Heart left ventricle (tissue), 13 donors: Measurements from ENCODE around the gene PGBD5.

Experiments
- POLR2A ChIP-seq, 2 donors: fragments of 450-650 bp; IDR thresholded peaks; one replicate each; pipeline ENCODE4 v1.6.1; 2017; ENCODE audit warnings: antibody characterized with exemption in 2 of 2, mild to moderate bottlenecking in 2 of 2, moderate library complexity in 2 of 2
- TF ChIP-seq, protein P1 (sequence below), 12 donors: fragments of 200-600 bp; sonication (generic) in 4 of 12; IDR thresholded peaks; one replicate each; pipeline versions ENCODE4 v1.5.0 to v1.8.0; 2018 to 2022; ENCODE audit warnings: antibody characterized with exemption in 12 of 12, mild to moderate bottlenecking in 5 of 12
- donor health status: ischemic (EF 13 %, LVEDD 7.1; RV severe dilation, severe dysfunction).
- donor health status: DM: no; HTN: yes; CAD: no.
- donor health status: DM: no; HTN: no; CAD: no.
- donor health status: ischemic (EF 25% LVEDD 6.9; RV normal size, moderate dysfunction).
- donor health status: ischemic (EF 25% LVEDD 5.7; RV mildly dilated, moderate dysfunction).
- donor health status: ischemic (EF 35%, LVEDD 5.7; RV mildly dilated, moderate dysfunction).
- donor health status: nonischemic (EF 11% LVEDD 7.7; RV severe dilation, severe dysfunction).
- donor health status: DM: yes; HTN: yes; CAD: no.
- donor health status: PGD.
- donor health status: ischemic (EF 29% LVEDD 5.4; RV normal size, mild dysfunction).
- donor health status: nonischemic (EF 23%, LVEDD 6.1; RV moderate dilation, normal function).

- TF ChIP-seq POLR2A (IDR thresholded peaks at IDR 0.05), result no peak
- TF ChIP-seq, protein P1, sequence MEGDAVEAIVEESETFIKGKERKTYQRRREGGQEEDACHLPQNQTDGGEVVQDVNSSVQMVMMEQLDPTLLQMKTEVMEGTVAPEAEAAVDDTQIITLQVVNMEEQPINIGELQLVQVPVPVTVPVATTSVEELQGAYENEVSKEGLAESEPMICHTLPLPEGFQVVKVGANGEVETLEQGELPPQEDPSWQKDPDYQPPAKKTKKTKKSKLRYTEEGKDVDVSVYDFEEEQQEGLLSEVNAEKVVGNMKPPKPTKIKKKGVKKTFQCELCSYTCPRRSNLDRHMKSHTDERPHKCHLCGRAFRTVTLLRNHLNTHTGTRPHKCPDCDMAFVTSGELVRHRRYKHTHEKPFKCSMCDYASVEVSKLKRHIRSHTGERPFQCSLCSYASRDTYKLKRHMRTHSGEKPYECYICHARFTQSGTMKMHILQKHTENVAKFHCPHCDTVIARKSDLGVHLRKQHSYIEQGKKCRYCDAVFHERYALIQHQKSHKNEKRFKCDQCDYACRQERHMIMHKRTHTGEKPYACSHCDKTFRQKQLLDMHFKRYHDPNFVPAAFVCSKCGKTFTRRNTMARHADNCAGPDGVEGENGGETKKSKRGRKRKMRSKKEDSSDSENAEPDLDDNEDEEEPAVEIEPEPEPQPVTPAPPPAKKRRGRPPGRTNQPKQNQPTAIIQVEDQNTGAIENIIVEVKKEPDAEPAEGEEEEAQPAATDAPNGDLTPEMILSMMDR (IDR thresholded peaks at IDR 0.05), result no peak
These were observed 105.3 kb downstream of the PGBD5 start for GRCh38 chr1:230320804-230321203.
